ENCODE results near the gene RXRA. TPM values are rescaled to one million over a fixed set of nuclear protein-coding genes. Genes with fewer than 3 reads are reported as not detected.

RXRA gene
- total RNA-seq, 1 donor from 2014 or later, result 16.8 TPM

- Histone ChIP-seq H3K36me3 (ENCODE audit: control insufficient read depth, insufficient read depth, low read length) (no peaks in the 10 kb centered on the region), H3K27me3 (ENCODE audit: control insufficient read depth, insufficient read depth, low read length) (peaks cover 3% of the 10 kb centered on the region), H3K4me3 (ENCODE audit: low read depth, low read length) (no peak overlapping the region)
- FAIRE-seq (no peak), DNase-seq (ENCODE audit: low read depth) (no peak)
- no peak for TF ChIP-seq CTCF (IDR thresholded peaks at IDR 0.05; ENCODE audit: insufficient read depth, low read length, severe bottlenecking)
These were observed 8.9 kb upstream of the RXRA start for GRCh38 chr9:134317400-134317789.

- H3K4me3 ChIP-seq (ENCODE audit: low read depth, low read length), result no peak overlapping the region
- FAIRE-seq (no peak), DNase-seq (ENCODE audit: low read depth) (no peak)
- peaks cover 3% of the 10 kb centered on the region for H3K27me3 ChIP-seq (ENCODE audit: control insufficient read depth, insufficient read depth, low read length)
- no peak for TF ChIP-seq CTCF (IDR thresholded peaks at IDR 0.05; ENCODE audit: insufficient read depth, low read length, severe bottlenecking)
- H3K36me3 ChIP-seq (ENCODE audit: control insufficient read depth, insufficient read depth, low read length), result no peaks in the 10 kb centered on the region
These were observed 8.4 kb upstream of the RXRA start for GRCh38 chr9:134317790-134318414.

GRCh38 chr9:134318481-134318891 lies 7.8 kb upstream of the RXRA start:
- TF ChIP-seq CTCF (IDR thresholded peaks at IDR 0.05; ENCODE audit: insufficient read depth, low read length, severe bottlenecking), result no peak
- FAIRE-seq, result no peak
- DNase-seq (ENCODE audit: low read depth), result no peak
- H3K4me3 ChIP-seq (ENCODE audit: low read depth, low read length), result no peak overlapping the region
- no peaks in the 10 kb centered on the region for H3K36me3 ChIP-seq (ENCODE audit: control insufficient read depth, insufficient read depth, low read length)
- peaks cover under 1% of the 10 kb centered on the region for H3K27me3 ChIP-seq (ENCODE audit: control insufficient read depth, insufficient read depth, low read length)

- no peaks in the 10 kb centered on the region for H3K36me3 ChIP-seq (ENCODE audit: control insufficient read depth, insufficient read depth, low read length)
- FAIRE-seq (no peak), DNase-seq (ENCODE audit: low read depth) (no peak)
- H3K27me3 ChIP-seq (ENCODE audit: control insufficient read depth, insufficient read depth, low read length), result no peaks in the 10 kb centered on the region
- TF ChIP-seq CTCF (IDR thresholded peaks at IDR 0.05; ENCODE audit: insufficient read depth, low read length, severe bottlenecking), result no peak
- H3K4me3 ChIP-seq (ENCODE audit: low read depth, low read length), result no peak overlapping the region
These were observed 7.3 kb upstream of the RXRA start for GRCh38 chr9:134318941-134319305.

- Histone ChIP-seq H3K27me3 (ENCODE audit: control insufficient read depth, insufficient read depth, low read length) (no peaks in the 10 kb centered on the region), H3K4me3 (ENCODE audit: low read depth, low read length) (no peak overlapping the region), H3K36me3 (ENCODE audit: control insufficient read depth, insufficient read depth, low read length) (no peaks in the 10 kb centered on the region)
- no peak for TF ChIP-seq CTCF (IDR thresholded peaks at IDR 0.05; ENCODE audit: insufficient read depth, low read length, severe bottlenecking)
- FAIRE-seq (no peak), DNase-seq (ENCODE audit: low read depth) (no peak)
These were observed 6.7 kb upstream of the RXRA start for GRCh38 chr9:134319306-134320125.

All from bronchial epithelial cell (primary cell).